Ishikawa (cell line): ENCODE data around the gene CD79A.
A peak's percentile ranks its signal among the peaks of the same experiment; 100 is the strongest.

Source experiments
- CEBPB ChIP-seq: IDR thresholded peaks from 2 replicates; pipeline ENCODE4 v1.6.1; 2012
- CREB1 ChIP-seq: IDR thresholded peaks from 2 replicates; pipeline ENCODE4 v1.6.1; 2012; ENCODE audit warnings: low read depth
- EGR1 ChIP-seq: IDR thresholded peaks from 2 replicates; pipeline ENCODE4 v1.6.1; 2012
- EP300 ChIP-seq: IDR thresholded peaks from 2 replicates; pipeline ENCODE4 v1.6.1; 2012; ENCODE audit warnings: borderline replicate concordance
- FOXM1 ChIP-seq: IDR thresholded peaks from 2 replicates; pipeline ENCODE4 v1.6.1; 2012; ENCODE audit warnings: low read depth, borderline replicate concordance
- MAX ChIP-seq: IDR thresholded peaks from 2 replicates; pipeline ENCODE4 v1.6.1; 2012
- NFIC ChIP-seq: IDR thresholded peaks from 2 replicates; pipeline ENCODE4 v1.6.1; 2012
- RAD21 ChIP-seq: IDR thresholded peaks from 2 replicates; pipeline ENCODE4 v1.6.1; 2012; ENCODE audit warnings: low read depth
- REST ChIP-seq: IDR thresholded peaks from 2 replicates; pipeline ENCODE4 v1.6.1; 2012; ENCODE audit warnings: low read depth, mild to moderate bottlenecking
- TAF1 ChIP-seq: IDR thresholded peaks from 2 replicates; pipeline ENCODE4 v1.6.1; 2012; ENCODE audit warnings: low read depth, mild to moderate bottlenecking
- TCF12 ChIP-seq: IDR thresholded peaks from 2 replicates; pipeline ENCODE4 v1.6.1; 2012; ENCODE audit warnings: low read depth
- TEAD4 ChIP-seq: IDR thresholded peaks from 2 replicates; pipeline ENCODE4 v1.6.1; 2012
- USF1 ChIP-seq: IDR thresholded peaks from 2 replicates; pipeline ENCODE4 v1.6.1; 2012
- YY1 ChIP-seq: IDR thresholded peaks from 2 replicates; pipeline ENCODE4 v1.6.1; 2012; ENCODE audit warnings: low read depth
- ZBTB7A ChIP-seq: IDR thresholded peaks from 2 replicates; pipeline ENCODE4 v1.6.1; 2012; ENCODE audit warnings: low read depth

CD79A gene

GRCh38 chr19:41922585-41922984 lies 45.5 kb downstream of the CD79A start:
- TF ChIP-seq MAX (no peak), TEAD4 (no peak), YY1 (no peak), EGR1 (no peak), EP300 (no peak), NFIC (no peak), REST (no peak), TCF12 (no peak), USF1 (no peak), ZBTB7A (no peak), CREB1 (no peak), FOXM1 (no peak), TAF1 (no peak), RAD21 (no peak)

GRCh38 chr19:41923045-41923788 lies 46.1 kb downstream of the CD79A start:
- TF ChIP-seq EGR1 (no peak), TAF1 (no peak), YY1 (no peak), TCF12 (no peak), ZBTB7A (no peak), USF1 (no peak), EP300 (no peak), REST (no peak), TEAD4 (no peak), CEBPB (no peak), FOXM1 (no peak), MAX (no peak), NFIC (no peak), RAD21 (no peak), CREB1 (no peak)

GRCh38 chr19:41924151-41925145 lies 47.4 kb downstream of the CD79A start:
- TF ChIP-seq TAF1 (no peak), TEAD4 (no peak), YY1 (no peak), NFIC (no peak), MAX (peak; percentile 67), EP300 (no peak), FOXM1 (no peak), USF1 (no peak)

GRCh38 chr19:41925208-41926003 lies 48.3 kb downstream of the CD79A start:
- TF ChIP-seq USF1, result no peak
- no peak for TF ChIP-seq YY1
- TF ChIP-seq REST, result no peak
- no peak for TF ChIP-seq TEAD4
- no peak for TF ChIP-seq RAD21
- TF ChIP-seq FOXM1, result no peak
- no peak for TF ChIP-seq CREB1
- TF ChIP-seq EGR1, result no peak
- no peak for TF ChIP-seq CEBPB
- TF ChIP-seq NFIC, result no peak
- TF ChIP-seq TAF1, result no peak
